WERI-Rb-1 (cell line): ENCODE data around the gene ISYNA1.

Experiments used
- DNase-seq: peaks from one replicate; pipeline ENCODE4 v3.0.0-alpha.2; 2020
- H3K27ac ChIP-seq: fragments of 250-450 bp; sonication (Bioruptor Pico); 2 replicates; pipeline ENCODE4 v1.5.1; 2020; ENCODE audit warnings: mild to moderate bottlenecking, moderate library complexity
- H3K27me3 ChIP-seq: fragments of 250-450 bp; sonication (Bioruptor Pico); 2 replicates; pipeline ENCODE4 v1.5.1; 2021; ENCODE audit warnings: mild to moderate bottlenecking, low read depth, moderate library complexity; ENCODE audit not compliant: insufficient read depth, severe bottlenecking
- H3K36me3 ChIP-seq: fragments of 250-450 bp; sonication (Bioruptor Pico); 2 replicates; pipeline ENCODE4 v1.5.1; 2020; ENCODE audit warnings: mild to moderate bottlenecking, moderate library complexity
- H3K4me3 ChIP-seq: 2 replicates; pipeline ENCODE4 v1.5.1; 2011; ENCODE audit warnings: low read depth, mild to moderate bottlenecking, control low read depth, low read length
- H3K9me3 ChIP-seq: fragments of 250-450 bp; sonication (Bioruptor Pico); 2 replicates; pipeline ENCODE4 v1.5.1; 2021; ENCODE audit warnings: mild to moderate bottlenecking, moderate library complexity; ENCODE audit not compliant: severe bottlenecking
- TF ChIP-seq, protein P1 (sequence below): IDR thresholded peaks from 2 replicates; pipeline ENCODE4 v1.5.1; 2011; ENCODE audit warnings: low read depth, mild to moderate bottlenecking, control low read depth, inconsistent platforms, low read length

The ISYNA1 gene

DNA sequence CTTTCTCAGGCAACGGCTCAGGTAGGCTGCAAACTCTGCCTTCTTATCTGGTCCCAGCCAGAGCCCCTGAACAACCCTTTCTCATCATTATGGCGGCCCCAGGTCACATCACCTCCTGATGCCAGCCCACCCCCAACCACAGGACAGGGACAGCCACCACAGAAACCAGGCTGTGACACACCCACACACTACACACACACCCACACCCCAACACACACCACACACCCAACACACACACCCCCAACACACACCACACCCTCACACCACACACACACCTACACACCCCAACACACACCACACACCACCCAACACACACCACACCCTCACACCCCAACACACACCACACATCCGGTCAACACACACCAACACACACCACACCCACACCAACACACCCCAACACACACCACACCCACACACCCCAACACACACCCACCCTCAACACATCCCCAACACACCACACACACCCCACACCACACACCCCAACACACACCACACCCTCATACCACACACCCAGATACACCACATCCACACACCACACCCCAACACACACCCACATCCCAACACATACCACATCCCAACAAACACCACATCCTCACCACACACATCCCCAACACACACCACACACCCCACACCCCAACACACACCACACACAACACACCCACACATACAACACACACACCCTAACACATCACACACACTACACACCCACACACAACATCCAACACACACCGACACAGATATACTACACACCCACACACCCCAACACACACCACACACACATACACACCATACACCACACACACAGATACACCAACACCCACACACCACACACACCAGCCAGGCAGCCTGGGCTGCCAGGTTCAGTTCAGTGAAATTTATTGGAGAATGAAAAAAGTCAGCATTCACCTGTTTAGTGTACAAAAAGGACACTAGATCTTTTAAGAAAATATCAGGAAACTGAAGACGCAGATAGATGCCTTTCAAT, 4.2 kb upstream of the ISYNA1 start:
- TF ChIP-seq, protein P1, sequence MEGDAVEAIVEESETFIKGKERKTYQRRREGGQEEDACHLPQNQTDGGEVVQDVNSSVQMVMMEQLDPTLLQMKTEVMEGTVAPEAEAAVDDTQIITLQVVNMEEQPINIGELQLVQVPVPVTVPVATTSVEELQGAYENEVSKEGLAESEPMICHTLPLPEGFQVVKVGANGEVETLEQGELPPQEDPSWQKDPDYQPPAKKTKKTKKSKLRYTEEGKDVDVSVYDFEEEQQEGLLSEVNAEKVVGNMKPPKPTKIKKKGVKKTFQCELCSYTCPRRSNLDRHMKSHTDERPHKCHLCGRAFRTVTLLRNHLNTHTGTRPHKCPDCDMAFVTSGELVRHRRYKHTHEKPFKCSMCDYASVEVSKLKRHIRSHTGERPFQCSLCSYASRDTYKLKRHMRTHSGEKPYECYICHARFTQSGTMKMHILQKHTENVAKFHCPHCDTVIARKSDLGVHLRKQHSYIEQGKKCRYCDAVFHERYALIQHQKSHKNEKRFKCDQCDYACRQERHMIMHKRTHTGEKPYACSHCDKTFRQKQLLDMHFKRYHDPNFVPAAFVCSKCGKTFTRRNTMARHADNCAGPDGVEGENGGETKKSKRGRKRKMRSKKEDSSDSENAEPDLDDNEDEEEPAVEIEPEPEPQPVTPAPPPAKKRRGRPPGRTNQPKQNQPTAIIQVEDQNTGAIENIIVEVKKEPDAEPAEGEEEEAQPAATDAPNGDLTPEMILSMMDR: no peak
- no peak for DNase-seq
- no peak overlapping the region for H3K4me3 ChIP-seq
- H3K9me3 ChIP-seq: no peaks in the 10 kb centered on the region
- no peak overlapping the region for H3K27ac ChIP-seq
- peaks cover 17% of the 10 kb centered on the region for H3K36me3 ChIP-seq
- H3K27me3 ChIP-seq: no peaks in the 10 kb centered on the region

DNA sequence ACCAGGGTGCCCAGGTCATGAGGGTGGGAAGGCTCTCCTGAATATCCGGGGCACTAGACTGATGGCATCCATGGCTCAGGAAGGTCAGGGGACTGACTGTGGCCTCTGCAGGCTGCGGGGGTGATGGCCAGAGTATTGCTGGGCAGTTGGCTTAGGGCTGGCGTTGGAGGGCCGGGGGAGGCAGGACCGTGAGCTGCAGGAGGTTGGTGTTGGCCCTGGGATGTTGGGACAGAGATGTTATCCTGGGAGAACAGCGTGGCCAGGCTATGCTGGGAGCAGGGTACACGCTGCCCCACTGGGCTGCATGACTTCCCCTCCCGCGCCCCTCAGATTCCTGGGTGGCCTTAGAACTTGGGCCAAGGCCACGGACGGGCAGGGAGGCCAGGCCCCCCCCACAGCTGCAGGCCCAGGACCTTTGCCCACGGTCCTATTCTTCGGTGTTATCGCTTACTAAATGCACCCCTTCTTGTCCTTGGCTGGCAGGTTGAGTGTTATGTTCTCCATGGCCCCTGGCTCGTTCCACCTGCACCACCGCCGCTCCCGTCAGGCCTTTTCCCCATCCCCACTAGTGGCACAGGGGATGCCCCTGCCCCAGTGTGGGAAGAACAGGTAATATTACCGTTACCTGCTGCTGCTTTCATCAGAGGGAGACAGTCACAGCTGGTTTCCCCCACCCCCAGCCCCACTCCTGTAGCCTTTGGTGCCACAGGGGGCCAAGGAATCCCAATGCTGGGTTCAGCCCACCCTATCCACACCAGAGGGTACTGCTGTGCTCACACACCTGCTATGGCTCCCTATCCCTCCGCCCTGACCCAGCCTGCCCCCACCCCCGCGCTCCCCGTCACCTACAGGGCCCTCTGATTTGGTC, 3.2 kb upstream of the ISYNA1 start:
- Histone ChIP-seq H3K27me3 (no peaks in the 10 kb centered on the region), H3K4me3 (no peak overlapping the region), H3K9me3 (no peaks in the 10 kb centered on the region), H3K27ac (no peak overlapping the region), H3K36me3 (peaks cover 22% of the 10 kb centered on the region)
- no peak for DNase-seq
- TF ChIP-seq, protein P1: no peak

DNA sequence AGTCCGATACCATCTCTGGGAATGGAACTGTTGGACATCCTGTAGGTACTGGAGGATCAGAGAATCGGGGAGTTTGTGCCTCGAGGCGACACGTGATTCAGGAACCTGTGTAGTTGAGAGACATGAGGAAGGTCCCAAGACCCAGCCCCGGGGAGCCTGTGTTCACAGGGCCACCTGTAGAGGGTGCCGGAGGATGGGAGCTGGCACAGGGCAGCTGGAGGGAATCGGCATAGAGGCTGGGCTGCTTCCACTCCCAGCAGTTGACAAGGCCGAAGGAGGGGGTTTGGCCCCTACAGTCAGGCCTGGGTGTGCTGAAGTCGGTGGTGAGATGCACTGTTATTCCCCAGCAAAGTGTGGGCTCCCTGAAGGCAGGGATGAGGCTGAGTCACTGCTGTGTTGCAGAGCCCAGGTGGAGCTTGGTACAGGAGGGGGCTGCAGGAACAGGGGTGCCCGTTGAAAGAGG, 2.5 kb upstream of the ISYNA1 start:
- Histone ChIP-seq H3K27ac (no peak overlapping the region; the same call in 1 of the 2 replicates), H3K36me3 (peaks cover 29% of the 10 kb centered on the region), H3K27me3 (no peaks in the 10 kb centered on the region), H3K4me3 (no peak overlapping the region), H3K9me3 (no peaks in the 10 kb centered on the region)
- TF ChIP-seq, protein P1: peak; percentile 84
- DNase-seq: peak; percentile 72

DNA sequence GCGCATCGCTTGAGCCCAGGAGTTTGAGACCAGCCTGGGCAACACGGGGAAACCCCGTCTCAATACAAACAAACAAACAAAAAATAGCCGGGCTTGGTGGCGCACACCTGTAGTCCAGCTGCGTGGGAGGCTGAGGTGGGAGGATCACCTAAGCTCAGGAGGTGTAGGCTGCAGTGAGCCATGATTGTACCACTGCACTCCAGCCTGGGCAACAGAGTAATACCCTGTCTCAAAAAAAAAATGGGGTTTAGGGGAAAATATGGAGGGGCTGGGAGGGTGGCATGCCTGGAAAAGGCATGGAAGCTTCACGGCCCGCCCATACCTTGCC, 1.9 kb upstream of the ISYNA1 start:
- Histone ChIP-seq H3K36me3 (peaks cover 33% of the 10 kb centered on the region), H3K27me3 (no peaks in the 10 kb centered on the region), H3K4me3 (no peak overlapping the region), H3K9me3 (no peaks in the 10 kb centered on the region), H3K27ac (no peak overlapping the region; the same call in 1 of the 2 replicates)
- TF ChIP-seq, protein P1: no peak
- DNase-seq: no peak

DNA sequence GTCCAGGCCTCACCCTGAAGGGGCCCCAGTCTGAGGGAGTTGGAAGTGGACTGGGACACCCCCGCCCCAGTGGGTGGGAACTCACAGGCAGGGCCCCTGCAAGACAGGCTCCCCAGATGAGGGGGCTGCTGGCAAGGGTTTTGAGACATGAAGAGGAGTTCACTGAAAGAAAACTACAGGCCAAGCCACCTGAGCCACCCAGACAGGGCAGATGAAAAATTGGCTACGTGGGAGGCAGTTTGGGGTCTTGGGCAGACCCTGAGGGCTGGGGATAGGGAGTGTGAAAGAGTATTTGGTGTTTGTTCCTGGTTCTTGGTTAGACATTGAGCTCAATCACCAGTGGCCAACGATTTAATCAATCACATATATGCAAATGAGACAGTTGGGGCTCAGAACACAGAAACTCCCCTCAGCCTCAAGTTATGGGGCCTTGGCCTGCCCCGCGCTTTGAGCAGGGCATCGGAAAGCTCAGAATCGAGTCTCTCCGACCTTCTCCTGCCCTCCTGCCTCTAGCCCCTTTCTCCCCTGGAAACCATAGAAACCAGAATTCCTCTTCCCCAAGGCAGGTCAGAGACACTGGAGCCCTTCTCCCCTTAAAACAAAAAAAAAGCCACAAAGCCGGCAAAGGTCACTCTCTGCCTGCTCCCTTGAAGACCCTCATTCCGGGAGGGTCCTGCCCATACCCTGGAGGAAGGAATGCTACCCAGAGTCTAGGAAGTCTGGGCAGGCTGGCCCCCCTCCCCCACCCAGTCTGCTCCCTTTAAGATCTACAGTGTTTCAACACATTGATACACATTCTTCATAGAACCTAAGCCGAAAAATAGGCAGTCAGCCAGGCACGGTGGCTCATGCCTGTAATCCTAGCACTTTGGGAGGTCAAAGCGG, 1.3 kb upstream of the ISYNA1 start:
- H3K9me3 ChIP-seq: no peaks in the 10 kb centered on the region
- TF ChIP-seq, protein P1: no peak
- no peaks in the 10 kb centered on the region for H3K27me3 ChIP-seq
- H3K4me3 ChIP-seq: no peak overlapping the region
- peaks cover 33% of the 10 kb centered on the region for H3K36me3 ChIP-seq
- no peak overlapping the region; the same call in none of the 2 replicates for H3K27ac ChIP-seq
- DNase-seq: no peak
